Stimulated activated CD8-positive, alpha-beta memory T cell treated with anti-CD3 and anti-CD28 coated beads, Interleukin-4, amount 100 ng/mL, for 4 hours (primary cell): ENCODE data around the gene PHACTR3.

Experiments used
- DNase-seq, 2 donors: peaks; one replicate each; pipeline ENCODE4 v3.0.0-alpha.2; 2020; ENCODE audit warnings: low read depth in 2 of 2, low spot score in 1 of 2

PHACTR3 gene

DNA sequence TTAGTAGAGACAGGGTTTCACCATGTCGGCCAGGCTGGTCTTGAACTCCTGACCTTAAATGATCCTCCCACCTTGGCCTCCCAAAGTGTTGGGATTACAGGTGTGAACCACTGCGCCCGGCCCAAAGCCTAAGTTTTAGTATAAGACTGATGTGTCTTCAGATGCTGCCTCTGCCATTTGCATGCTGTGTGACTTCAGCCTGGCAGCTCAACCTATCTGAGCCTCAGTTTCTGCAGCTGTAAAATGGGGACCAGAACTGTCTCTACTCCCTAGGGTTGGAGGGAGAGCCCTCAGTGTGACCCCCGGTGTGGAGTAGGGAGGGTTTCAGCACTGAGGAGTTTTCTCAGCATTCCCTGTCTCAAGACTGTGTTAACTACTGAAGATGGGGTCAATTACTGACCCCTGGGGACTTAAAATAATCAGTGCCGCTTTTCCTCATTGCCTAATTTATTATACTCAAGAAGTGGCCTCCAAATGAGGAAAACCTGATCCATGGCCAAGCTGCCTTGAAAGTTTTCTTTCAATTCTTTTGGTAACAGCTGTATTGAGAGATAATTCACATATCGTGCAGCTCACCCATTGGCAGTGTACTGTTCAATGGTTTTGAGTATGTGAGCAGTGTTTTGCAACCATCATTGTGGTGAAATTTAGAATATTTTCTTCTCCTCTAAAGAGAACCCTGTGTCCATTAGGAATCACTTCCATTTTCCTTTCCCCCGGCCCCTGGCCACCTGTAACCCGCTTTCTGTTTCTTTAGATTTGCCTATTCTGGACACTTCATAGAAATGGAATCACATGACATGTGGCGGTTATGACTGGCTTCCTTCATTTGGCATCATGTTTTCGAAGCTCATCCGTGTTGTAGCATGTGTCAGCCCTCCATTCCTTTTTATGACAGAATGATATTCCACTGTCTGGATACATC lies 64.8 kb downstream of the PHACTR3 start:
- no peak for DNase-seq

DNA sequence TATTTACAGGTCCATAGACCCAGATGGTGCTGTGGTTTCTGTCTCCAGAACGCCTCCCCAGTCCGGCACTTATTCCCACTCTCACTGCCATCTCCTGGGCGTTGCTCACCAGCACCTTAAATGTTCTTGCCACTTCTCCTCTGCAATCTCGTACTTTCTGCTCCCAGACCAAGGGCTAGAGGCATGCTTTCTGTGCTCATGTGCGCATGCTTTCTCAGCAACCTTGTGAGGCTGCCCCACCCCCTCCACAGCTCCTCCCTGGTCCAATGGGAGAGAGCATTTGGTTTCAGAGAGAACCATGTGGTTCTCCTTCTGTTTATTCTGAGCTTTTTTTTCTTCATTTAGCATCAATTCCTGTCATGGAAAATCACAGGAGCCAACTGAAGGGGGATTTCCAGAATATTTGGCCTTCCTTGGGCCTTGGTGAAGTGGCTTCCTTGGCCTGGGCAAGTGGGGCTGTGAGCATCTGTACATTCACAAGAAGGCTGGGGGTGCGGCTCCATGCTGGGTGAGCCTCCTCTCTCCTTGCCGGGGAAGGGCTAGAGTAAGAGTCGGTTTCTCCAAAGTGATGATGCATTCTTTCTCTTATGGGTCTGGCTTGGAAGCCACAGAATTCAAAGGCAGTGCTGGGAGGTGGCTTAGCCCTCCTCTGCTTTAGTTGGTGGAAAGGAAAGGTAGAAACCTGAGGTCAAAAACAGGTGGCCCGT lies 66.6 kb downstream of the PHACTR3 start:
- DNase-seq, result no peak

DNA sequence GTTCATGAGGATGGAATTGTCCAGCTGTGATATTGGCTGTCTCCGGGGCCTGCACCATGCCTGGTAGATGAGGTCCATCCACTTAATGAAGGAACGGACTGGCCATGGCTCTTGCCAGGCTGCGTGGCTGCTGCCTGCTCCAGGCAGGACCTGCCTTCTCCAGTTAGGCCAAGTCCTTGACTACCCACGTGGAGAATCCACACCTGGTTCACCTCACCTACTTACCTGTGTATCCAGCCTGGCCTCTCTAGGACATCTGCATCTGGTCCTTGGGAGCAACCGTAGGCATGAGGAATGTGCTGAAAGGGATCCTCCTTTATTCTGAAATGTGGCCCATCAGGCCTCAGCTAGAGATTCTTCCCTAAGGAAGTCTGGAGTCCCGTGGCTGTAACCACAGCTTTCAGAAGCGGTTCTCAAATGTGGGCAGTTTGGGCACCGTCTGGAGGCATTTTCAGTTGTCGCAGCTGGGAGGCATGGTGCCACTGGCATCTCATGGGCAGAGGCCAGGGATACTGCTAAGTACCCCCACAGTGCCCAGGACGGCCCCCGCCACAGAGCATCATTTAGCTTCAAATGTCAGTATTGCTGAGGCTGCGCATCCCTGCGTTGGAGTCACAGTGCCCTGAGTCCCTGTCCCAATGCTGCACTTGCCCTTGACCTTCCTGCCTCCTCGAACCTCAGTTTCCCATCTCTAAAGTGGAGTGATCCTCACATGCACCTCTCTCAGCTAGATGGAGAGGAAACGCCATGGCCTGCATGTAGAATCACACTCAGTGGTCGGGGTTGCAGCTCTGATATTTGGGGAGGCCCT lies 67.5 kb downstream of the PHACTR3 start:
- no peak for DNase-seq

DNA sequence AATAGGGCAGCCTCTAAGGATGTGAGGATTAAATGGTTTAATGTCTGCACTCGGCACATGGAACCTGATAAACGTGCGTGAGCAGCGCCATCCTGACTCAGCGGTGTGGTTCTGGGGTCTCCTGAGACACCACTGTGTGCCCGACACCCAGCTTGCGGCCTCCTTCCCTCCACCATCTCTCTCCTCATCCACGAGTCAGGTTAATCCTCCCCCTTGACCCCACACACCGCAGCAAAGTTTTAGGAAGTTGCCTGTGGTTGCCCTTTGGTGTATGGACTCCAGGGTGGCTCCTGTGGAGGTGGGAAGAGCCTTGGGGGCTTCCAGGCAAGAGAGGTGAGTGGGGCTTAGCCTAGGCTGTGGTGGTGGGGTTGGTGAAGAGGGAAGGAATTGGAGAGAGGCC lies 68.2 kb downstream of the PHACTR3 start:
- DNase-seq, result no peak

DNA sequence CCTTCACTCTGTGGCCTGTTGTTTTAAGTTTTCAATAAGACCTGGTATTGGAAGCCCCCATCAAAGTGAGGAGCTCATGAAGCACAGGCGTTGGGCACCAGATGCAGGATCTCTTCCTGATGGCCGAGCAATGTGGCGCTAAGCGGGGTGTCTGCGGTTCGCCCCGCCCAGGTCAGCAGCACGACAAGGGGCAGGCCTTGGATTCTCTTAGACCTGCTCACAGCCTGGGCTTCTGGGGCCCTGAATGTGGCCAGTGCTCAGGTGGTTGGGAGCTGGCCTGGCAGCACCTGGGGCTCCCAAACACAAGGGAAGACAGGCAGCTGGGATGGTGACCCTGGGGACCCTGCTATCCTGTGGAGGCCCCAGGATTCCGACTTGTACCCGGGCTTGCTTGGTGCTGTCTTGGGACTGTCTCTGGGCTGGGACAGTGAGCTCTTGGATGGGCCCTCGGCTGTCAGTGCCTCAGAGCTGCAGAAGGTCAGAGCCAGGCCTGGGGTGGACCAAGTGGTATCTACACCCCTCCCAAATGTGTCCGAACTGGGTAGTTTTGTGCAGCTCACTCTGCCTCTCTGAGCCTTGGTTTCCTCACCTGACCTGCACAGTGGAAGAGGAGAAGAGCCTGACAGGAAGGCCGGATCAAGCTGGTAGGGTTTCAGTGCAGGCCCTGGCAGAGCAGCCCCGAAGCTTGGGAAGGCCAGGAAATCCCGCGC lies 69.1 kb downstream of the PHACTR3 start:
- DNase-seq, result no peak

DNA sequence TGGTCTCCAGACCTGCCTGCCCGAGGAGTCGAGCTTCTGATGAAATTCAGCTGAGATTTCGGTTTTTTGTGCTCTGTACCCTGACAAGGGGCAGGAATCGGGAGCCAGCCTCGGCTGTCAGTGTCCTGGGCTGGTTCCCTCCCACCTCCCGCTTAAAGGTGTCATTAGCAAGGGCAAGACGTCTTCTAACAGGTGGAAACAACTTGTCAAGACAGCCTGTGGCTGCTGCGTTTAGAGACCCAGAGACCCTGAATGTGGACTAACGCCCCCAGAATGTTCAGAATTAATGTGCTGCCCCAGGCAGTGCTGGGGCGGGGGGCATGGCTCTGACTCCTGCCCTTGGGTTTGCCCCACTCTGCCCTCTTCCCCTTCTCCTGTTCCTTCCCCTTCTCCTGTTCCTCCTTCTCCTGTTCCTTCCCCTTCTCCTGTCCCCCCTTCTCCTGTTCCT lies 69.7 kb downstream of the PHACTR3 start:
- no peak for DNase-seq

DNA sequence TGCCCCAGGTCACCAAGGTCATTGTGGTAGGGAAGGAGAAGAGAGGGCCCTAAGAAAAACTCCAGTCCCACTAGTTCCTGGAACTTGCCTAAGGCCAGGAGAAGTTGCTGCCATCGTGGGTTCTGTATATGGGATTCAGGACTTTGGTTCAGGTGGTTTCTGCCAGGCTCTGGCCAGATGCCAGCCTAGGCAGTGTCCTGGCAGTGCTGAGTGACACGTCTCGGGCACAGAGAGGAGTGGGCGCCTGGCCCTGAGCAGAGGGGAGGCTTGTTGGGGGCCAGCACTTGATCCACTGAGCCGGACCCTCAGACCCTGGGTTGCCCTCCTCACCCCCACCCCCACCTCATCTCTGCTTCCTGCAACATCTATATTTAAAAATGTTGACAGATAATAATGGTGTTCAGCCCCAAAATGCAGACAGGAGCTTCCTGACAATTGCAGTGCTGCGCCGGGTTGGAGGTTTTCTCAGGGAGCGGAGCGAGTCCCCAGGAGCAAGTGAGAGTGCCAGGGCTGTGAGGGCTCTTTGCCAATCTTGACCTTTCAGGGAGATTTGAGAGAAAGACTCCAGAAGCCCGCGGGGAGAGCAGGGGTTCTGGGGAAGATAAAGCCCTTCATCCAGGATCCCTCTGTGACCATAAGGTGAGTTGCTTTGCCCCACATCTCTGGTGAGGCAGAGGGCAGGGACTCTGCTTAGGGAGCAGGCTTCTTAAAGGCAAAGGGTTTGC lies 71.9 kb downstream of the PHACTR3 start:
- DNase-seq, result no peak

DNA sequence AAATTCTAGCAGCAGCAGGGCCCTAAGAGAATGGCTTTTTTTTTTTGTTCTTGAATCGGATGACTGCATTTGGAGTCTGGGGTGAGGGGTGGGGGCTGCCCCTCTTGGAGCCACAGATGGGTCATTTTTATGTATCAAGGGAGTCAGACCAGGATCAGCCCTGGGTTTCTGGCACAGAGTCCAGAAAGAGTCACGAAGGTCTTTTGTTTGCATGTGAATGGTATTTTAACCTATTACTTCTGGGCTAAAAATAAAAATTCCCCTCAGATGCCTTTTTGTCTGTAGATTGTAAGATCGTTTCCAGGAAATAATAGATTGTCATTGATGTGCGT lies 72.5 kb downstream of the PHACTR3 start:
- no peak for DNase-seq

DNA sequence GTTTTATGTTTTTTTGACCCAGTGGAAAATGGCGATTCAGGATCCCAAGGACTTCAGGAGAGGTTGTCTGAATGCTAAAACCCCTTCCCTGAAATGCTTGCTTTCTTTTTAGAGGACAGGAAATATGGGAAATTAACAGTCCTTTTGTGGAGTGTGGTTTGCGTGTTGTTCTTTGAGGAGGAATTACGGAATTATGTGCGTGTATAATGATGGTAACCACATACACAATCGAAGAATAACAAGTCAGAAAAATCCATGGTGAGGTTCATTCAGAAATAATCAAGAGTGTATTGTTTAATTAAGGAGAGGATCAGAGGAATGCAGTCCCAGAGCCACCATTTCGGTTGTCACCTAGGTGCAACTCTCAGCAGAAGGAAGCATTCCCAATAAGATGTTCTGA lies 73.2 kb downstream of the PHACTR3 start:
- DNase-seq, result no peak

DNA sequence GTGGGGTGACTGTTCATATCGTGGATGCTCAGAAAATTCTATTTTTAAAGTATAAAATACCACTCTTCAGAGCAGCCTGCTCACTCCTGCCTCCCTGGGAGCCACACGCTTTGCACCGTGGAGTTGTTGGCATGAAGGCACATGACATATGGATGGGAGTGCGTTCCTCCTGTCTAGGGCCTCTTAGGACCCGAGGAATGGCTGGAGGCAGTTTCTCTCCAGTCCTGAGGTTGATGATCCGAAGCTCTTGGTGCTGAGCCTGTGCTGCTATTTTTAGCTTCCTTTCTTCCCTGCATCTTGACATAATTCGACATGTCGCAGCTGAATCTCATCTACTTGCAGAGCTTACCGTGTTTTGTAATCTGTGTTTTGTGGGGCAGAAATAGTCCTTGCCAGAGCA lies 73.9 kb downstream of the PHACTR3 start:
- DNase-seq, result no peak

DNA sequence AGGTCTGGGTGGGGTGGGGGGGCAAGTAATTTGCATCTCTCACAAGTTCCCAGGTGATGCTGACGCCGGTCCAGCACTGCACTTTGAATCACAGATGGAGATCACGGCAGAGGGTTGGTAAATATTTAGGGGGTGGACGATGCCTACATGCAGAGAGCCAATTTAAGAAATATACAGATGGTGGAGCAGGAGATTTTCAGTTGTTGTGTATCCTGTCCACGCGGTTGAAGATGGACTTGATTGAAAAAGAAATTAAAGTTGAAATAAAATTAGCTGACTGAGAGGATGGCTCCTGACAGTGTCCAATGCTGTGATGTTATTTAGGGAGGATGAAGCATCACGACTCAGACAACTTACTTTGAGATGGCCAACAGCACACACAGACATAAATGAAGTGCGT lies 74.6 kb downstream of the PHACTR3 start:
- no peak for DNase-seq

DNA sequence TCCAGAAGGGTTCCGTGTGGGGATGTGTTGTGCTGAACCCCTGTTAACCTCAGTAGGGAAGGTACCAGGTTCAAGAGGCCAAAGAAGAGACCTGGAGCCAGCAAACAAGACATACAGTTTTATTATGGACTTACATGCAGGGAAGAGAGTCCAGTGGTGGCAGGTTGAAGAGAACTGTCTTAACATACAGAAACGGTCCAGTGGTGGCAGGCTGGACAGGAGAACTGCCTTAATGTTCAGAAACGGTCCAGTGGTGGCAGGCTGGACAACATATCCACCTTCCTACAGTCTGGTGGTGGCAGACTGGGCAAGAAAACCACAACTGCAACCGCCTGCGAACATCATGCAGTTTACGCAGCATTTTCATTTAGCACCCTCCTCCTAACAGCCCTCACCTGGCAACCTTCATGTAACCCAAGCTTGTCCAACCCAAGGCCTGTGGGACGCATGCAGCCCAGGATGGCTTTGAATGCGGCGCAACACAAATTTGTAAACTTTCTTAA lies 75.9 kb downstream of the PHACTR3 start:
- DNase-seq, result no peak

DNA sequence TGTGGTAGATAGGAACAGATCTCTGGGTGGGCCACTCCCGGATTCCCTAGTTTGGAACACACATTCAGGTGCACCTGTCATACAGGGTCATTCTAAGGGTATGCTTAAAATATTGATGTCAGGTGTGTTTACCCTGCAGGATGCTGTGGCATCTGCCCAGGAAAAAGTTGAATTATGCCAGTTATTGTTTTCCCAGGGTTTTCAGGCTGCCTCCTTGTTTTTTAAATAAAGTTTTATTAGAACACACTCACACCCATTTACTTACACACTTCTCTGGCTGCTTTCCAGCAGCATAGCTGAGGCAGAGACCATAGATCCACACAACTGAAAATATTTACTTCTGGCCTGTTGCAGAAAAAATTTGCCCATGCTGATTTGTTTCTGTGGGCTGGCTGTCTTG lies 76.5 kb downstream of the PHACTR3 start:
- no peak for DNase-seq

DNA sequence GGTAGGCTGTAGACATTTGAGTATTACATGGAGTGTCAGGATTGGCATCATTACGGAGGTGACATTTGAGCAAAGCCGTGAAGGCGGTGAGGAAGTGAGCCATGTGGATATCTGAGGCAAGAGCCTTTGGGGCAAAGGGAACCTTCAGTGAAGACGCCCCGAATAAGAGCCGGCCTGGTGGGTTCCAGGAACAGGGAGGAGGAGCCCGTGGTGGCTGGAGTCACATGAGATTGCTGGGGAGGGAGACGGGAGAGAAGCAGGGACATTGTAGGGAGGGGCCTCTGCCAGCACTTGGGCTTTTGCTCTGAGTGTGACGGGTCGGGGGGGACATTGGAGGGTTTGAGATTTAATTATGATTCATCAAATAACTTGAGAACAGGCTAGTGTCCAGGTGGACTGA lies 78.3 kb downstream of the PHACTR3 start:
- DNase-seq, result no peak

DNA sequence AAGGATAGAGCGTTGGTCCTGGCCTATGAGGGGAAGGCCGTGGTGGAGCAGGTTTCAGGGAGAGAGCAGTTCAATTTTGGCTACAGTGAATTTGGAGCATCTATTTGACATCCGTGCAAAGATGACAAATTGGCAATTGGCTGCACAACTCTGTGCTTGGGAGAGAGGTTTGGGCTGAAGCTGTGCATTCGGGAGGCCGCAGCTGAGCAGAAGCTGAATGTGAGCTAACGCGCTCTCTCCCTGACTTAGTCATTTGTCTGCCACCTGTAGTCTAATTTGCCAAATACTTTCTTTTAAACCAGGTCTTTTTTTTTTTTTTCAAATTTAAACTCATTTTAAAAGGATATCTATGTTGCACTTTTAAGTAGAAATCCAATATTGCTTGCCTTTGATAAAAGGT lies 78.8 kb downstream of the PHACTR3 start:
- DNase-seq, result no peak

DNA sequence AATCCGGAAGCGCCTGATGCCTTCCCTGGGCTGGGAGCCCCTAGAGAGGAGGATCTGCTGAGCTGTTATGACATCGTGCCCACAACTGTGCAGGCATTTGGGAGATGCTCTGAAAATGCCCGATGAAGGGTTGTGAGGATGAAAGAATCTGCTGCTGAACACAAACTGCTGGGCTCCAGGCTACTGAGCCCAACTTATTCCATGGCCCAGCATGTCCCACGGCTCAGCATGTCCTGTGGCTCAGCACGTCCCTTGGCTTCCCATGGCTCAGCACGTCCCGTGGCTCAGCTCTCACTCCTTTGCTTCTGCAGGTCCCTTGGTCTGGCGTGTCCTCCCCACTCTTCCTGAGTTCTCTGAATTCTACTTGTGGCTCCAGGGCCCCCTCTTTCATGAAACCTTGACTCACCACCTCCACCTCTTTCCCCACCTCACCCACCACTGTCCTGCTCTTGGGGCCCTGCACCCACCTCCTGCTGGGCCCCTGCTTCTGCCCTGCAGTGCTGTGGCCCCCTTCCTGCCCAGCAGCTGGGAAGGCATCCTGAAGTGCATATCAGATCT lies 80.4 kb downstream of the PHACTR3 start:
- no peak for DNase-seq

DNA sequence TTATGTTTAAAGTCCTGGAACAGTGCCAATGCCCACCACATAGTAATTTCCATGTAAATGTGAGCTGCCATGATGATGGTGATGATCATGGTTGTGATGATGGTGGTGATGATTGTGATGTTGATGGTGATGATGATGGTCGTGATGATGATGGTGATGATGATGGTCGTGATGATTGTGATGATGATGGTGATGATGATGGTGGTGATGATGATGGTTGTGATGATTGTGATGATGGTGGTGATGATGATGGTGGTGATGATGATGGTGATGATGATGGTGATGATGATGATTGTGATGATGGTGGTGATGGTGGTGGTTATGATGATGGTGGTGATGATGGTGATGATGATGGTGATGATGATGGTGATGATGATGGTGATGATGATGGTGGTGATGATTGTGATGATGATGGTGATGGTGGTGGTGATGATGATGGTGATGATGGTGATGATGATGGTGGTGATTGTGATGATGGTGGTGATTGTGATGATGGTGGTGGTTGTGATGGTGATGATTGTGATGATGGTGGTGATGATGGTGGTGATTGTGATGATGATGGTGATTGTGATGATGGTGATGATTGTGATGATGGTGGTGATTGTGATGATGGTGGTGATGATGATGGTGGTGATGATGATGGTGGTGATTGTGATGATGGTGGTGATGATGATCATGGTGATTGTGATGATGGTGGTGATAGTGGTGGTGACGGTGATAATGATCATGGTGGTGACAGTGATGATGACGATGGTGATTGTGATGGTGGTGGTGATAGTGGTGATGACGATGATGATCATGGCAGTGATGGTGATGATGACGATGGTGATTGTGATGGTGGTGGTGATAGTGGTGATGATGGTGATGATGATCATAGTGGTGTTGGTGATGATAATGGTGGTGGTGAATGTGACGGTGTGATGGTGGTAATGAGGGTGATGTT lies 82.3 kb downstream of the PHACTR3 start:
- DNase-seq, result no peak

DNA sequence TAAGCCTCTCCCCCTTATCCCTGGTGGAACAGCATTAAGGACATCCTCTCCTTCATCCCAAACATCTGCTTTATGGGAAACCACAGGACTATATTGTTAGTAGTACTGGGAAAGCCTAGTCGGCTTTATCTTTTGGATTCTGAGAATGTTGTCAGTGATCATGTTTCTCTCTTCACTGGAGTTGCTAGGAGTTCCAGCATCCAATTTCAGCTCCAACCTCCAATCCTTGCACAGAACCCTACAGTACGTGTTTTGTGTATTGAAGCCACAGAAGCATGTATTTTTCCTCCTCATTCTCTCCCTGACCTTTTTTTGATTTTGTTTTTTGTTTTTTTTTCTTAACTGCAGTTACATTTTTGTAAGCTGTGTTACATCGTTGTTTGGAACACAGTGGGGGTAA lies 84.0 kb downstream of the PHACTR3 start:
- no peak for DNase-seq

DNA sequence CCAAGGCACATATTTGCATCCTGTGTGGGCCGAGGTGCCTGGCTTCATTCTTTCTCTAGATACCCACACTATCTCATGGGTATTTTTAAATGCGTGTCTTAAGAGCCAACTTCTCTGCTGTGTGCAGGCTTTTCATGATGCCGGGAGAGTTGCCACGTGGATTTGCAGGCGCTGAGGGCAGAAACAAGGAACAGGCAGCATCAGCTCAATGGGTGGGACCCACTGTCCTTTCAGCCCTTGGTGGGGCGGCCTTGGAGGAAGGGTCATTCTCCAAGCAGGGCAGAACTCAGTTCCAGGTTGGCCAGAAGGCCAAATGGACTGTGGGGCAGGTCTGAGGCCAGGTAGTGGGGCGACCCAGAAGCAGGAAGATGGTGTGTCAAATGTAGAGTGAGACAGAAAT lies 84.7 kb downstream of the PHACTR3 start:
- no peak for DNase-seq
